Thyroid gland (tissue), 4 donors: Measurements from ENCODE around the gene ADAMTSL2.

Source experiments
- POLR2A ChIP-seq, 2 donors: fragments of 450-650 bp; IDR thresholded peaks; one replicate each; pipeline ENCODE4 v1.6.1; 2017; ENCODE audit warnings: antibody characterized with exemption in 2 of 2, mild to moderate bottlenecking in 2 of 2, moderate library complexity in 1 of 2
- TF ChIP-seq, protein P1 (sequence below), 6 experiments: fragments of 200-600 bp in 3 of 6; fragments of 450-650 bp in 3 of 6; sonication (generic) in 3 of 6; IDR thresholded peaks; one replicate each; pipeline ENCODE4 v1.5.1; 2016 to 2019; ENCODE audit warnings: antibody characterized with exemption in 6 of 6, mild to moderate bottlenecking in 2 of 6, inconsistent platforms in 1 of 6, moderate library complexity in 1 of 6

DNA sequence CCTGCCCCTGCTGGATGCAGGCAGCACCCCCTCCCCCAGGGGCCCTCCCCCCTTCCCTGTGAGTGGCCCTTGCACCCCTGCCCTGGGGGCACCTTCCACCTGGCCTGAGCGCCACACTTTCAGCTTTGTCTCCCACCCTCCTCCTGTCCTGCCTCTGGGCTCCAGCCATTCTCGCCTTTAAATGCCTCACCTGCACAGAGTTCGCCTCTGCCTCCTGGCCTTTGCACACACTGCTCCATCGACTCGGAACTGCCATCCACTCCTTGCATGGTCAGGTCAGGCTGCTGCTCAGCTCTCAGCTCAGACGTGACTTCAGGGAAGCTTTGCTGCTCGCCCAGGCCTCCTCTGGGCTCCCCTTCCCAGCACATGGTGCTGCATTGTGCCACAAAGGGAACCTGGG is 64.5 kb downstream of the ADAMTSL2 start:
- no peak for TF ChIP-seq POLR2A (IDR thresholded peaks at IDR 0.05)
- TF ChIP-seq, protein P1, sequence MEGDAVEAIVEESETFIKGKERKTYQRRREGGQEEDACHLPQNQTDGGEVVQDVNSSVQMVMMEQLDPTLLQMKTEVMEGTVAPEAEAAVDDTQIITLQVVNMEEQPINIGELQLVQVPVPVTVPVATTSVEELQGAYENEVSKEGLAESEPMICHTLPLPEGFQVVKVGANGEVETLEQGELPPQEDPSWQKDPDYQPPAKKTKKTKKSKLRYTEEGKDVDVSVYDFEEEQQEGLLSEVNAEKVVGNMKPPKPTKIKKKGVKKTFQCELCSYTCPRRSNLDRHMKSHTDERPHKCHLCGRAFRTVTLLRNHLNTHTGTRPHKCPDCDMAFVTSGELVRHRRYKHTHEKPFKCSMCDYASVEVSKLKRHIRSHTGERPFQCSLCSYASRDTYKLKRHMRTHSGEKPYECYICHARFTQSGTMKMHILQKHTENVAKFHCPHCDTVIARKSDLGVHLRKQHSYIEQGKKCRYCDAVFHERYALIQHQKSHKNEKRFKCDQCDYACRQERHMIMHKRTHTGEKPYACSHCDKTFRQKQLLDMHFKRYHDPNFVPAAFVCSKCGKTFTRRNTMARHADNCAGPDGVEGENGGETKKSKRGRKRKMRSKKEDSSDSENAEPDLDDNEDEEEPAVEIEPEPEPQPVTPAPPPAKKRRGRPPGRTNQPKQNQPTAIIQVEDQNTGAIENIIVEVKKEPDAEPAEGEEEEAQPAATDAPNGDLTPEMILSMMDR (IDR thresholded peaks at IDR 0.05) = no peak
